Activated naive CD4-positive, alpha-beta T cell treated with Interleukin-2 at 50 U/mL for 16 hours (primary cell): ENCODE results near the gene ADAMTS6.
"Not testable (repeated sequence)": the region's sequence is repeated elsewhere in the genome, so short reads cannot be mapped to it uniquely, and the experiment has no call there.

Source experiments
- DNase-seq: peaks from one replicate; pipeline ENCODE4 v3.0.0-alpha.2; 2020

The ADAMTS6 gene

DNA sequence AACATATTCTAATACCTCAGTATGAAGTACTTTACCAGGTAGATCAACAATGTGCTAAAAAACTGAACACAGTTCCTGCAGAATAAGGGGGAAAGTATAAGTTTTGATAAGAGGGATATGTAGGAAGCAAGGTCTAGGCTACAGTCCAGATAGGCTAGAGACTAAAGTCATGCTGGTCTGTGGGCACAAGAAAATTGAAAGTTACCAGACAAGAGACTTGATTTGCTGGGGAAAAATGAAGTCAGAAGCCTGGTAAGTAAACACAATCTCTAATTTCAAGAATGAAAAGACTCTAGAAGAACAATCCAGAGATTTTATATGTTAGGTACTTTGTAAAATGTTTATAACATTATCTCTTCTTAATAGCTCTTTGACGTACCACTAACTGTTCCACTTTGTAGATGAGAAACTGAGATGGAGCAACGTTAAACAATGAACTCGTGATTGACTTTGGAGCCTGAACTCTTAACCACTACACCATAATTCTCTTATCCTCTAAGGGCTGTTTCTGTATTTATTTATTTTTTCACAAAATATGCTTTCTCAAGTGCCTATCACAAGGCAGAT, 19.5 kb downstream of the ADAMTS6 start:
- DNase-seq, result no peak

GRCh38 chr5:65461490-65461889, 20.2 kb downstream of the ADAMTS6 start:
- DNase-seq, result no peak

DNA sequence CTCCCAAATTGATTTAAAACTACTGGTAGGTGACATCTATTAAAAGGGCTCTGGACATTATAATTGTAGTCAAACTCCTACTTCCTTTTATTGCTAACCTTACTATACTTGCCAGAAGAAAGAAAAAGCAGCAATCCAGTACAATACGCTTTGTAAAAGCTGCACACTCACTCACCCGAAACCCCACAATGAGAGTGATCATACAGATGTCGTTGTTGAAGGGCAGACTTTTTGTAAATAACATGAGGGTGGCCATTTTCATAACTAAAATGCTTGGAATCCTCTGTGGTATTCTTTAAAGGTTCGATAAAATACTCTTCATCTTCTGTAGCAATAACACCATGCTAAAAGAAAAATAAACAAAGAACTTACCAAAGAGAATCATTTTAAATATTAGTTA, 21.7 kb downstream of the ADAMTS6 start:
- DNase-seq, result no peak

DNA sequence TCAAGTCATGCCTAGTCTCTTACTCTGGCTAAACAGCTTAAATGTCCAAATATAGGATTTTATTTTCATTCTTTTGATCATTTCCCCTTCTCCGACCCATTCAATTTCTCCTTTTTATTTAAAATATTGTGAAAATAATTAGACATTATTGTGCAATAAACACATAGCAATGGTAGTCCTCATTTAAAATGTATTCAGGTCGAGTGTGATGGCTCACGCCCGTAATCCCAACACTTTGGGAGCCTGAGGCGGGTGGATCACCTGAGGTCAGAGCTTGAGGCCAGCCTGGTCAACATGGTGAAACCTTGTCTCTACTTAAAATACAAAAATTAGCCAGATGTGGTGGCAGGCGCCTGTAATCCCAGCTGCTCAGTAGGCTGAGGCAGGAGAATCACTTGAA, 26.7 kb downstream of the ADAMTS6 start:
- no peak for DNase-seq

- DNase-seq, result no peak
Measured at GRCh38 chr5:65451436-65451835, 30.3 kb downstream of the ADAMTS6 start.

DNA sequence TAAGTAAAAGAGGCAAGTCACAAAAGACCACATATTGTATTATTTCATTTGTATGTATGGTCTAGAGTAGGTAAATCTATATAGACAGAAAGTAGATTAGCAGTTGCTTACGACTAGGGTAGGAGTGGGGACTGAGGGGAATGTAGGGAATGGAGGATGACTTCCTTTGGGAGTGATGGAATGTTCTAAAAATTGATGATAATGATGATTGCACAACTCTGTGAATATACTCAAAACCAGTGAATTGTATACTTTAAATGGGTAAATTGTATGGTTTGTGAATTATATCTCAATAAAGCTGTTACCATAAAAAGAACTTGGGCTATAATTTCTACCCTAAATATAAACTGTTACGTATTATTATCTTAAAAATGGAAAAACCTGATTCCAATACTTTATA, 35.0 kb downstream of the ADAMTS6 start:
- no peak for DNase-seq

GRCh38 chr5:65441800-65442199, 39.9 kb downstream of the ADAMTS6 start:
- no peak for DNase-seq

DNA sequence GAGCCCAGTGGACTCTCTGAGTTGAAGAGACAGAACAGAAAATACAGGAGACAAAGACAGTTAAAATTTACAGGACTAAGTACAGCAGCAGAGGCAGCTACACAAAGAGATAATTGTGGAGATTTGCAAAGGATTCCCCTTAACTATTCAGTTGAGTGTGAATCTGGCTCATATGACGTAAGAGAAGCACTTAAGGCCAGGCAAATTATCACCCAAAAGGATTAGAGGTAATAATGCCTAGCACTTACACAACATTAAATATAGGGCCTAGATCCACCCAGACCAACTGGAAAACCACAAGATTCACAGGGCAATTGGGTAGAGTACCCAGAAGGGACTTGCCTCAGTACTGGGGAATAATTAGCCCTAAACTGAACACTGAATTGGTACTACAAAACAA, 41.3 kb downstream of the ADAMTS6 start:
- DNase-seq, result no peak

DNA sequence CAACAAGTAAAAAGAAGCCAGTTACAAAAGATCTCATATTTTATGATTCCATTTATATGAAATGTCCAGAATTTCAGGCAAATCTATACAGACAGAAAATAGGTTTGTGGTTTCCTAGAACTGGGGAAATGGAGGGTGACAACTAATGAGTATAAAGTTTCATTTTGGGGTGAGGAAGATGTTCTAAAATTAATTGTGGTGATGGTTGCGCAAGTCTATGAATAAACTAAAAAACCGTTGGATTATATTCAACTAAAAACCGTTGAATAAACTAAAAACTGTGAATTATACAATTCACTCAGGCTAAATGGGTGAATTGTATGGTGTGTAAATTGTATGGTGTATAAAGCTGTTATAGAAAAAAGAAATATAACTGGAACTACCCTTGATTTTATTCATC, 47.6 kb downstream of the ADAMTS6 start:
- DNase-seq, result no peak

GRCh38 chr5:65426656-65427055, 55.1 kb downstream of the ADAMTS6 start:
- DNase-seq, result no peak

DNA sequence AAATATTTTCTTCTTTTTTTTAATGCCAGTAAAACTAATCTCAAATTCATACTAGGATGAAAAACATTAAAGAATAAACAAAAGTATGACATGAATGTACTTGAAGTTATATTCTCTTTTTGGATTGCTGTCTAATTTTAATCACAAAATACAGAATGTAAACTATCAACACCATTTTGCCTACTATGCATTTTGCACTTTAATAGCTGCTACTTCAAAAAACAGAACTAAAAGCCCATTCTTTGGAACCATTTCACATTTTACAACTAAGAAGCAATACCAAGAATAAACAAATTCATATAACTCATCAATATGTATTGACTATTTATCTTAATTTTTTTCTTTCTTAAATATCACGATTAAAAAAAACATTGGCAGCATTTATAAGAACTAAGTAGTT, 58.1 kb downstream of the ADAMTS6 start:
- DNase-seq, result no peak

DNA sequence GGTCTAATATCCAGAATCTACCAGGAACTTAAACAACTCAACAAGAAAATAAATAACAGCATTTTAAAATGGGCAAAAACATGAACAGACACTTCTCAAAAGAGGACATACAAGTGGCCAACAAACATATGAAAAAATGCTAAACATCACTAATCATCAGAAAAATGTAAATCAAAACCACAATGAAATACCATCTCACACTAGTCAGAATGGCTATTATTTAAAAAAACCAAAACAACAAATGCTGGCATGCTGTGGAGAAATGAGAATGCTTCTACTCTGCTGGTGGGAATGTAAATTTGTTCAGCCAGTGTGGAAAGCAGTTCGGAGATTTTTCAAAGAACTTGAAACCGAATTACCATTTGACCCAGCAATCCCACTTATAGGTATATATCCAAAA, 63.1 kb downstream of the ADAMTS6 start:
- no peak for DNase-seq

GRCh38 chr5:65413822-65414221, 67.9 kb downstream of the ADAMTS6 start:
- no peak for DNase-seq

DNA sequence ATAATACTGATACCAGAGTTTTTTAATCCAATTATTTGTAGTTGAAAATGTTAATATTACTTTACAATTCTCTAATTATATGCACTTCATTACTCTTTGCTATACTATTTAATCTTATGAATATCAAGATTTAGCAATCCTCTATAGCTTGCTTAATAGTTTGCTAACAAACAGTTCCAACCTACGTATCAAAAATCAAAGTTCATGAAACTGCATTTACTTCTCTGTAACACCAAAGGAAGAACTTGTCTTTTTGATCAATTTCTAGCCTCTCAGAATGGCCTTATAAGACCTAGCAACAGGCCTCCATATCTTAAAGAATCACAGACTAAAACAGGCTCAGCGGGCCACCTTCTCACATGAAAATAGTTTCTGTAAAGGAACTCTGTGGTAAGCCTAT, 68.9 kb downstream of the ADAMTS6 start:
- no peak for DNase-seq

- DNase-seq, result no peak
Measured at GRCh38 chr5:65411356-65411755, 70.4 kb downstream of the ADAMTS6 start.

GRCh38 chr5:65395526-65396155, 86.1 kb downstream of the ADAMTS6 start:
- no peak for DNase-seq

DNA sequence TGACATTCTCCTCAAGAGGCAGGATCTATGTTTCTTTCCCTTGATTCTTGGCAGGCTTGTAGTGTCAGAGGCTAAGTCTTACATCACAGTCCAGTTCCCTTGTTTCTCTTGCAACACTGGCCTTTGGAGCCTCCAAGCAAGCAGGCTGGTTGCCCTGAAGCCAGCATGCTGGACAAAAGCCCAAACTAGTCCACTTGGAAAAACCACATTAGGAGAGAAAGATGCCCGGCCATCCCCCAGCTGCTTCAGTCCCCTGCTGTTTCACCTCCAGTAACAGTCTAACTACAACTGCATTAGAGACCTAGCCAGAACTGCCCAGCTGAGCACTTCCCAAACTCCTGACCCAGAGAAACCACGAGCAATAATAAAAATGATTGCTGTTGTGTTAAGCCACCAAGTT, 87.6 kb downstream of the ADAMTS6 start:
- no peak for DNase-seq

DNA sequence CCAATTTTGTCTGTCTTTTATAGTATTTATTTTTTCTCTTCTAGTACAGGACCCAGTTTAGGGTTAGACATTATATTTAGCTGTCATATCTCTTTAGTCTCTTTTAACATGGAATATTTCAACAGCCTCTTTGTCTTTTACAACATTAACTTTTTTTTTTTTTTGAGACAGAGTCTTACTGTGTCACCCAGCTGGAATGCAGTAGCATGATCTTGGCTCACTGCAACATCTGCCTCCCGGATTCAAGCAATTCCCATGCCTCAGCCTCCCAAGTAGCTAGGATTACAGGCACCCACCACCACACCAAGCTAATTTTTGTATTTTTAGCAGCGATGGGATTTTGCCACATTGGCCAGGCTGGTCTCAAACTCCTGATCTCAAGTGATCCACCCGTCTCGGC, 90.1 kb downstream of the ADAMTS6 start:
- no peak for DNase-seq

DNA sequence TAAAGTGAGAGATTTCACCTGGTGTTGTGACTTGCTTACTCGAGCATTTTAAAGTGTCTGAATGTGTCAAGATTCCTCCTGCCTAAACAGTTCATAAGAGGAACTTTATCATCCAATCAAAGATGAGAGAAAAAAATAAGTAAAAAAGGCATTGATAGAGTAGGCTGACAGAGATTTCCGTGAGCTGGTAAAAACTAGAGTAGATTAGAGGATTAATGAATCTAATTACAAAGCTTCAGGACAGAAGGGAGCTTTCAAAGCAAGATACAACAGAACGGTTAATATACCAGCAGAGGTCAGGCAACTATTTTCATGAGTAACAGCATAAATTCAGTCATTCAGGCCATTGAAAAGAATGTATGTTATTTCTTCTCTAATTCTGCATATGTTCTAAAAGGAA, 91.5 kb downstream of the ADAMTS6 start:
- DNase-seq, result no peak

GRCh38 chr5:65383859-65384258, 97.9 kb downstream of the ADAMTS6 start:
- DNase-seq, result no peak

- no peak for DNase-seq
Measured at GRCh38 chr5:65382582-65382981, 99.1 kb downstream of the ADAMTS6 start.

- DNase-seq, result not testable (repeated sequence)
Measured at GRCh38 chr5:65370505-65370904, 111.2 kb downstream of the ADAMTS6 start.

GRCh38 chr5:65366655-65367054, 115.1 kb downstream of the ADAMTS6 start:
- DNase-seq, result no peak

DNA sequence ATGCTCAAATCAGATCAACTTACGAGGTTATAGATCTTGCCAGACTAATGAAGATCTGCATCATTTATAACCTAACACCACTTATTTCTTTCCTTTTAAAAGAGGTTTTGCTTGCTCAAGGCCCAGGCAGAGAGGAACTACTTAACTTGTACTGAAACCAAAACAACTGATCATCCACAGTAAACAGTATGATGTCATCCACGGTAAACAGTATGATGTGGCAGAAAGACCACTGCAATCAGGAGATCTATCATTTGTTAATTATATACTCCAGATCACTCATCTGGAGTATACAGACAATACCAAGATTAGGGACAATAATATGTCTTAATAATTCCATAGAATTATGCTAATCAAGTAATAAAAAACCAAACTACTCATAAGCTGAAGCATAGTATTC, 116.8 kb downstream of the ADAMTS6 start:
- no peak for DNase-seq

DNA sequence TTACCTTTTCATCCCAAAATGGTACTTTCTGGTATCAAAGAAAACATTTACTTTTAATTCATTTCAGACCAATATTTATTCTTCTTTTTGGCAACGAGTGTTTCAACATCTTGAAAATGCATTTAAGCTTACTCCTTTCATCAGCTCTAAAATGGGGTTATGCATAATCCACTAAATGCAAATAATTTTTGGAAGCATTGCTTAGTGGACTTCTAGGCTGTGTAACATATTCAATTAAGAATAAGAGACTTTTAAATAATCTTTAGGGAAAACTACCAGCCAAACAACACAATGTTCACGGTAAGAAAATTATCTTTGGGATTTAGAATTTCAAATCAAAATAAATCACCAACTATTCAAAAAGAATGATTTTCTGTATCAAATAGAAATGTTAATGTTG, 118.2 kb downstream of the ADAMTS6 start:
- DNase-seq, result no peak
